Liver (tissue), 3 donors: Measurements from ENCODE around the gene CAMK2B.

Experiments used
- EGR1 ChIP-seq, 2 donors: IDR thresholded peaks; 2 replicates each; pipeline ENCODE4 v1.6.1; 2016 to 2018; ENCODE audit warnings: antibody characterized with exemption in 2 of 2, low read depth in 2 of 2
- GABPA ChIP-seq, 2 donors: IDR thresholded peaks in 1 of 2; conservative IDR thresholded peaks in 1 of 2; 2 replicates each; pipeline ENCODE4 v1.6.1; 2016; ENCODE audit warnings: antibody characterized with exemption in 2 of 2, mild to moderate bottlenecking in 1 of 2, moderate library complexity in 1 of 2
- HNF4G ChIP-seq: IDR thresholded peaks from 2 replicates; pipeline ENCODE4 v1.6.1; 2016; ENCODE audit warnings: antibody characterized with exemption
- RAD21 ChIP-seq, 2 donors: IDR thresholded peaks; 2 replicates each; pipeline ENCODE4 v1.6.1; 2016; ENCODE audit warnings: antibody characterized with exemption in 2 of 2, mild to moderate bottlenecking in 2 of 2
- RXRA ChIP-seq, 2 donors: IDR thresholded peaks; 2 replicates each; pipeline ENCODE4 v1.6.1; 2017 to 2018; ENCODE audit warnings: antibody characterized with exemption in 2 of 2, mild to moderate bottlenecking in 1 of 2
- SP1 ChIP-seq: IDR thresholded peaks from 2 replicates; pipeline ENCODE4 v1.6.1; 2018; ENCODE audit warnings: antibody characterized with exemption, mild to moderate bottlenecking
- TF ChIP-seq, protein P1 (sequence below): fragments of 150-350 bp; IDR thresholded peaks from 2 replicates; pipeline ENCODE4 v1.5.1; 2017; ENCODE audit warnings: improper control_type of control experiment, low read depth, low read length; ENCODE audit not compliant: missing input control
- donor health status: healthy.
- donor health status: healthy.

GRCh38 chr7:44223362-44224079 lies 101.9 kb downstream of the CAMK2B start:
- TF ChIP-seq HNF4G: no peak
- TF ChIP-seq RAD21 (IDR thresholded peaks at IDR 0.05): no peak
- TF ChIP-seq, protein P1, sequence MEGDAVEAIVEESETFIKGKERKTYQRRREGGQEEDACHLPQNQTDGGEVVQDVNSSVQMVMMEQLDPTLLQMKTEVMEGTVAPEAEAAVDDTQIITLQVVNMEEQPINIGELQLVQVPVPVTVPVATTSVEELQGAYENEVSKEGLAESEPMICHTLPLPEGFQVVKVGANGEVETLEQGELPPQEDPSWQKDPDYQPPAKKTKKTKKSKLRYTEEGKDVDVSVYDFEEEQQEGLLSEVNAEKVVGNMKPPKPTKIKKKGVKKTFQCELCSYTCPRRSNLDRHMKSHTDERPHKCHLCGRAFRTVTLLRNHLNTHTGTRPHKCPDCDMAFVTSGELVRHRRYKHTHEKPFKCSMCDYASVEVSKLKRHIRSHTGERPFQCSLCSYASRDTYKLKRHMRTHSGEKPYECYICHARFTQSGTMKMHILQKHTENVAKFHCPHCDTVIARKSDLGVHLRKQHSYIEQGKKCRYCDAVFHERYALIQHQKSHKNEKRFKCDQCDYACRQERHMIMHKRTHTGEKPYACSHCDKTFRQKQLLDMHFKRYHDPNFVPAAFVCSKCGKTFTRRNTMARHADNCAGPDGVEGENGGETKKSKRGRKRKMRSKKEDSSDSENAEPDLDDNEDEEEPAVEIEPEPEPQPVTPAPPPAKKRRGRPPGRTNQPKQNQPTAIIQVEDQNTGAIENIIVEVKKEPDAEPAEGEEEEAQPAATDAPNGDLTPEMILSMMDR: no peak
- TF ChIP-seq RXRA (IDR thresholded peaks at IDR 0.05): no peak
- TF ChIP-seq EGR1 (IDR thresholded peaks at IDR 0.05; ENCODE audit: low read depth in 2 of 2): no peak
- TF ChIP-seq GABPA (IDR thresholded peaks at IDR 0.05 in 1 of 2, conservative IDR thresholded peaks at IDR 0.05 in 1 of 2): no peak
- no peak for TF ChIP-seq SP1
